ENCODE results near the gene BANF2. TPM values are rescaled to one million over a fixed set of nuclear protein-coding genes. Genes with fewer than 3 reads are reported as not detected.

BANF2 gene
- total and polyA plus RNA-seq, 2 of the 13 experiments (the other 11 are each of a cell fraction or from before 2014, with no cell fraction given): 0.35 TPM; not detected in 1

DNA sequence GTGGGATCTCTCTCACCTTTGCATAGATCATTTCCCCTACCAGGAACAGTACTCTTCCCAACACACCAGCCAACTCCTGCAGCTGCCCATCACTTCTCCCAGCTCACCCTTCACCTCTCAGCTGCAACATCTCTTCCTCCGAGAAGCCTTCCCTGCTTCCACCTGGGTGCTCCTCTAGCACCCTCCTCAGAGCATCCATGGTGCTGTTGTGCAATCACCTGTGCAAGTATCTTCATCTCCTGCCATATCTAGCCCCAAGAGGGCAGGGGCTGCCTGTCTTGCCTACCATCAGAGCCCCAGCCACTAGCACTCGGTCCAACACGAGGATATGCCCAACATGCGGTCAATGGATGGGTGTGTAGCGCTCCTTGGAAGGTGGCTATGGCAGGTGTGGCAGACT lies 75.8 kb downstream of the BANF2 start (continued):
- TF ChIP-seq, protein P1, sequence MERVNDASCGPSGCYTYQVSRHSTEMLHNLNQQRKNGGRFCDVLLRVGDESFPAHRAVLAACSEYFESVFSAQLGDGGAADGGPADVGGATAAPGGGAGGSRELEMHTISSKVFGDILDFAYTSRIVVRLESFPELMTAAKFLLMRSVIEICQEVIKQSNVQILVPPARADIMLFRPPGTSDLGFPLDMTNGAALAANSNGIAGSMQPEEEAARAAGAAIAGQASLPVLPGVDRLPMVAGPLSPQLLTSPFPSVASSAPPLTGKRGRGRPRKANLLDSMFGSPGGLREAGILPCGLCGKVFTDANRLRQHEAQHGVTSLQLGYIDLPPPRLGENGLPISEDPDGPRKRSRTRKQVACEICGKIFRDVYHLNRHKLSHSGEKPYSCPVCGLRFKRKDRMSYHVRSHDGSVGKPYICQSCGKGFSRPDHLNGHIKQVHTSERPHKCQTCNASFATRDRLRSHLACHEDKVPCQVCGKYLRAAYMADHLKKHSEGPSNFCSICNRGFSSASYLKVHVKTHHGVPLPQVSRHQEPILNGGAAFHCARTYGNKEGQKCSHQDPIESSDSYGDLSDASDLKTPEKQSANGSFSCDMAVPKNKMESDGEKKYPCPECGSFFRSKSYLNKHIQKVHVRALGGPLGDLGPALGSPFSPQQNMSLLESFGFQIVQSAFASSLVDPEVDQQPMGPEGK (CRISPR knock-in tag; IDR thresholded peaks at IDR 0.05): no peak
- TF ChIP-seq ARID4A (CRISPR knock-in tag; IDR thresholded peaks at IDR 0.05; ENCODE audit: borderline replicate concordance): 0 out of 2 replicates have a peak, but pooled peaks have one; percentile 13
- TF ChIP-seq ZNF773 (CRISPR knock-in tag; IDR thresholded peaks at IDR 0.05; ENCODE audit: borderline replicate concordance): no peak
- TF ChIP-seq ZNF839 (CRISPR knock-in tag; IDR thresholded peaks at IDR 0.05; ENCODE audit: borderline replicate concordance): no peak
- TF ChIP-seq SRSF1 (optimal IDR thresholded peaks at IDR 0.05; ENCODE audit: low read depth, low read length): no peak
- TF ChIP-seq GATAD1 (CRISPR knock-in tag; IDR thresholded peaks at IDR 0.05): no peak
- TF ChIP-seq MAF1 (CRISPR knock-in tag; IDR thresholded peaks at IDR 0.05; ENCODE audit: borderline replicate concordance): no peak
- TF ChIP-seq SATB2 (CRISPR knock-in tag; IDR thresholded peaks at IDR 0.05): no peak

All from HepG2 (cell line).